H1 (cell line): ENCODE measurements around the gene APOBEC3H. TPM values are rescaled to one million over a fixed set of nuclear protein-coding genes. Genes with fewer than 3 reads are reported as not detected.

ENCODE experiments used
- CTCF ChIA-PET: fragments of 300-600 bp; sonication (Branson Sonifier 250); formaldehyde crosslinking; loops from one replicate; lab custom pipeline; 2021; ENCODE audit not compliant: partially characterized antibody; lab: Charles Lee
- POLR2A ChIA-PET: fragments of 300-600 bp; sonication (Branson Sonifier 250); formaldehyde crosslinking; loops from one replicate; lab custom pipeline; 2021; ENCODE audit warnings: inconsistent platforms; ENCODE audit not compliant: partially characterized antibody; lab: Charles Lee
- DNase-seq, 2 experiments: peaks; one replicate each; pipeline versions ENCODE4 v3.0.0 to v3.0.0-alpha.2; 2010 to 2022; ENCODE audit warnings: low spot score in 2 of 2, low read depth in 1 of 2, mixed read lengths in 1 of 2
- FAIRE-seq: peaks from 2 replicates; lab custom pipeline; 2011; peaks lifted over from hg19 to GRCh38; lab: Jason Lieb, UNC
- H2AFZ ChIP-seq: 2 replicates; pipeline ENCODE4 v1.8.1; 2012; ENCODE audit warnings: low read length, inconsistent platforms
- H2AK5ac ChIP-seq: 2 replicates; pipeline ENCODE4 v1.6.1; 2013; ENCODE audit warnings: low read depth, low read length
- H2BK120ac ChIP-seq: replicated peaks from 2 replicates; pipeline ENCODE3; 2013; ENCODE audit warnings: low read depth, low read length, inconsistent platforms
- H2BK12ac ChIP-seq: 2 replicates; pipeline ENCODE4 v1.6.1; 2013; ENCODE audit warnings: low read depth, low read length
- H2BK15ac ChIP-seq: 2 replicates; pipeline ENCODE4 v1.6.1; 2013; ENCODE audit warnings: low read length
- H2BK20ac ChIP-seq: 2 replicates; pipeline ENCODE4 v1.6.1; 2013; ENCODE audit warnings: low read length
- H2BK5ac ChIP-seq: 2 replicates; pipeline ENCODE4 v1.6.1; 2013; ENCODE audit warnings: low read depth, low read length
- H3K14ac ChIP-seq: 2 replicates; pipeline ENCODE4 v1.6.1; 2013; ENCODE audit warnings: inconsistent platforms; ENCODE audit not compliant: insufficient read length
- H3K18ac ChIP-seq: 2 replicates; pipeline ENCODE4 v1.6.1; 2013; ENCODE audit warnings: low read length; ENCODE audit errors: extremely low read depth
- H3K23ac ChIP-seq: 2 replicates; pipeline ENCODE4 v1.6.1; 2013; ENCODE audit warnings: inconsistent platforms; ENCODE audit not compliant: insufficient read length
- H3K23me2 ChIP-seq: 2 replicates; pipeline ENCODE4 v1.6.1; 2013; ENCODE audit warnings: low read depth, low read length
- H3K27ac ChIP-seq: 2 replicates; pipeline ENCODE4 v1.6.1; 2011; ENCODE audit warnings: low read depth, low read length, inconsistent platforms
- H3K27me3 ChIP-seq, 4 experiments: replicated peaks in 1 of 4; 1 replicate in 1 of 4; 2 replicates in 3 of 4; pipeline versions ENCODE4 v1.6.1 to v1.8.1; 2011 to 2013; ENCODE audit warnings: low read length in 3 of 4, mild to moderate bottlenecking in 3 of 4, inconsistent platforms in 2 of 4, mixed read lengths in 2 of 4, moderate library complexity in 1 of 4; ENCODE audit not compliant: control insufficient read depth in 3 of 4, insufficient read depth in 3 of 4; ENCODE audit errors: extremely low read depth in 1 of 4
- H3K36me3 ChIP-seq, 4 experiments: 2 replicates each; pipeline versions ENCODE4 v1.6.1 to v1.8.1; 2011 to 2013; ENCODE audit warnings: mild to moderate bottlenecking in 4 of 4, low read length in 3 of 4, moderate library complexity in 2 of 4, control low read depth in 1 of 4, inconsistent platforms in 1 of 4; ENCODE audit not compliant: insufficient read depth in 4 of 4, control insufficient read depth in 2 of 4
- H3K4ac ChIP-seq: replicated peaks from 2 replicates; pipeline ENCODE3; 2013; ENCODE audit warnings: low read length, low read depth, mixed read lengths, inconsistent platforms; ENCODE audit not compliant: insufficient read length
- H3K4me1 ChIP-seq, 4 experiments: replicated peaks in 1 of 4; 1 replicate in 1 of 4; 2 replicates in 3 of 4; pipeline versions ENCODE4 v1.6.1 to v1.8.1; 2011 to 2013; ENCODE audit warnings: low read length in 3 of 4, inconsistent platforms in 2 of 4, mixed read lengths in 1 of 4; ENCODE audit not compliant: insufficient read depth in 4 of 4, control insufficient read depth in 3 of 4
- H3K4me2 ChIP-seq, 2 experiments: 2 replicates each; pipeline versions ENCODE4 v1.6.1 to v1.8.1; 2011 to 2013; ENCODE audit warnings: low read depth in 2 of 2, low read length in 2 of 2, control low read depth in 1 of 2, inconsistent platforms in 1 of 2, mild to moderate bottlenecking in 1 of 2; ENCODE audit not compliant: insufficient read depth in 1 of 2
- H3K4me3 ChIP-seq, 4 experiments: fragments of 200-600, 300-600 bp in 1 of 4; sonication (generic), shearing (Covaris generic), sonication (Bioruptor Twin) in 1 of 4; 2 replicates each; pipeline versions ENCODE4 v1.5.1 to v1.8.1; 2011 to 2016; ENCODE audit warnings: low read length in 4 of 4, low read depth in 3 of 4, control low read depth in 2 of 4, inconsistent platforms in 2 of 4, mild to moderate bottlenecking in 2 of 4, mixed read lengths in 1 of 4, moderate library complexity in 1 of 4; ENCODE audit not compliant: insufficient read depth in 2 of 4; ENCODE audit errors: extremely low read depth in 1 of 4
- H3K56ac ChIP-seq: replicated peaks from 2 replicates; pipeline ENCODE3; 2013; ENCODE audit warnings: low read depth, mild to moderate bottlenecking, mixed read lengths, low read length, inconsistent platforms; ENCODE audit not compliant: insufficient read length
- H3K79me1 ChIP-seq: 2 replicates; pipeline ENCODE4 v1.6.1; 2013; ENCODE audit warnings: low read depth, low read length, control low read depth
- H3K79me2 ChIP-seq, 2 experiments: 2 replicates each; pipeline versions ENCODE4 v1.6.1 to v1.8.1; 2012 to 2013; ENCODE audit warnings: low read length in 2 of 2, mild to moderate bottlenecking in 2 of 2, inconsistent platforms in 1 of 2; ENCODE audit not compliant: insufficient read depth in 2 of 2, control insufficient read depth in 1 of 2
- H3K9ac ChIP-seq, 4 experiments: replicated peaks in 1 of 4; 1 replicate in 1 of 4; 2 replicates in 3 of 4; pipeline versions ENCODE4 v1.6.1 to v1.8.1; 2011 to 2013; ENCODE audit warnings: low read depth in 3 of 4, low read length in 3 of 4, control low read depth in 2 of 4, mild to moderate bottlenecking in 2 of 4, moderate library complexity in 2 of 4, inconsistent platforms in 1 of 4; ENCODE audit errors: extremely low read depth in 1 of 4
- H3K9me3 ChIP-seq, 2 experiments: 2 replicates each; pipeline versions ENCODE4 v1.6.1 to v1.8.1; 2012 to 2013; ENCODE audit warnings: mild to moderate bottlenecking in 2 of 2, moderate library complexity in 2 of 2, control low read depth in 1 of 2, inconsistent platforms in 1 of 2, low read depth in 1 of 2, low read length in 1 of 2, mixed read lengths in 1 of 2; ENCODE audit not compliant: insufficient read depth in 2 of 2
- H4K20me1 ChIP-seq, 2 experiments: replicated peaks in 1 of 2; 2 replicates each; pipeline versions ENCODE3 to v1.8.1; 2011 to 2013; ENCODE audit warnings: inconsistent platforms in 2 of 2, low read length in 2 of 2, mild to moderate bottlenecking in 1 of 2; ENCODE audit not compliant: insufficient read depth in 2 of 2, control insufficient read depth in 1 of 2
- H4K5ac ChIP-seq: 2 replicates; pipeline ENCODE4 v1.6.1; 2013; ENCODE audit warnings: low read length, low read depth, mixed read lengths, inconsistent platforms; ENCODE audit not compliant: insufficient read length
- H4K8ac ChIP-seq: 2 replicates; pipeline ENCODE4 v1.8.0; 2013; ENCODE audit warnings: mild to moderate bottlenecking, moderate library complexity, low read length, inconsistent platforms; ENCODE audit not compliant: insufficient read depth; ENCODE audit errors: extremely low read depth
- H4K91ac ChIP-seq: replicated peaks from 2 replicates; pipeline ENCODE3; 2013; ENCODE audit warnings: low read length, mixed read lengths, inconsistent platforms; ENCODE audit not compliant: insufficient read length
- BACH1 ChIP-seq: IDR thresholded peaks from 2 replicates; pipeline ENCODE4 v1.6.1; 2012; ENCODE audit warnings: low read length, improper control_type of control experiment
- EP300 ChIP-seq, 2 experiments: IDR thresholded peaks; 1 replicate in 1 of 2; 2 replicates in 1 of 2; pipeline ENCODE4 v1.6.1; 2011 to 2012; ENCODE audit warnings: low read depth in 2 of 2, low read length in 2 of 2, mild to moderate bottlenecking in 2 of 2, borderline replicate concordance in 1 of 2, inconsistent platforms in 1 of 2, moderate library complexity in 1 of 2
- FOSL1 ChIP-seq: IDR thresholded peaks from 2 replicates; pipeline ENCODE4 v1.6.1; 2011; ENCODE audit warnings: mild to moderate bottlenecking, low read depth, low read length, moderate library complexity; ENCODE audit not compliant: insufficient read depth
- HDAC2 ChIP-seq, 2 experiments: fragments of 300-600 bp in 1 of 2; sonication (generic) in 1 of 2; IDR thresholded peaks; 2 replicates each; pipeline ENCODE4 v1.6.1; 2011 to 2012; ENCODE audit warnings: low read depth in 2 of 2, low read length in 2 of 2, mild to moderate bottlenecking in 2 of 2, moderate library complexity in 2 of 2, borderline replicate concordance in 1 of 2, inconsistent platforms in 1 of 2
- MAFK ChIP-seq: IDR thresholded peaks from 2 replicates; pipeline ENCODE4 v1.6.1; 2012; ENCODE audit warnings: low read depth, mild to moderate bottlenecking, improper control_type of control experiment, low read length
- MAX ChIP-seq: IDR thresholded peaks from 2 replicates; pipeline ENCODE4 v1.6.1; 2012; ENCODE audit warnings: inconsistent platforms
- POU5F1 ChIP-seq: IDR thresholded peaks from 2 replicates; pipeline ENCODE4 v1.6.1; 2011; ENCODE audit warnings: low read depth, mild to moderate bottlenecking, low read length, moderate library complexity
- RBBP5 ChIP-seq: IDR thresholded peaks from 2 replicates; pipeline ENCODE4 v1.7.1; 2012; ENCODE audit warnings: low read depth, mild to moderate bottlenecking, inconsistent platforms, low read length, moderate library complexity, borderline replicate concordance
- SAP30 ChIP-seq: fragments of 300-600 bp; sonication (generic); IDR thresholded peaks from 2 replicates; pipeline ENCODE4 v1.7.1; 2012; ENCODE audit warnings: low read length, moderate library complexity, mild to moderate bottlenecking, inconsistent platforms; ENCODE audit not compliant: insufficient read depth, insufficient replicate concordance
- SIN3A ChIP-seq, 2 experiments: IDR thresholded peaks in 1 of 2; conservative IDR thresholded peaks in 1 of 2; 2 replicates each; pipeline ENCODE4 v1.6.1; 2011 to 2012; ENCODE audit warnings: low read length in 2 of 2, improper control_type of control experiment in 1 of 2, low read depth in 1 of 2, mild to moderate bottlenecking in 1 of 2
- SP4 ChIP-seq: IDR thresholded peaks from 2 replicates; pipeline ENCODE4 v1.6.1; 2012; ENCODE audit warnings: low read length, inconsistent platforms
- SRF ChIP-seq: IDR thresholded peaks from 2 replicates; pipeline ENCODE4 v1.6.1; 2011; ENCODE audit warnings: mild to moderate bottlenecking, low read depth, low read length, moderate library complexity
- SUZ12 ChIP-seq: fragments of 200-600 bp; sonication (generic); IDR thresholded peaks from 2 replicates; pipeline ENCODE4 v1.6.1; 2012; ENCODE audit warnings: mild to moderate bottlenecking, inconsistent platforms, low read length, moderate library complexity, mixed read lengths
- ZNF274 ChIP-seq: IDR thresholded peaks from 2 replicates; pipeline ENCODE4 v1.7.0; 2012; ENCODE audit warnings: low read length, borderline replicate concordance; ENCODE audit errors: extremely low read depth
- WGBS, 2 experiments: shearing (Covaris generic) in 1 of 2; methylation state at CpG; one replicate each; pipeline versions ENCODE4 v1.1.6 to v1.1.7; 2013 to 2015; ENCODE audit warnings: low lambda C conversion rate in 2 of 2, mixed read lengths in 2 of 2, inconsistent platforms in 1 of 2, low coverage in 1 of 2, missing lambda C conversion rate in 1 of 2; ENCODE audit not compliant: insufficient replicate concordance in 2 of 2, insufficient coverage in 1 of 2, insufficient read length in 1 of 2; ENCODE audit errors: extremely low coverage in 1 of 2, missing lambda C conversion rate in 1 of 2; 5-methylcytosine and 5-hydroxymethylcytosine counted together
- polyA plus RNA-seq, 7 experiments: library from polyadenylated mRNA; depleted of rRNA in 3 of 7; stranded (reverse) in 5 of 7; unstranded in 2 of 7; fragments of >200 nt in 5 of 7; fragments of 200-250 nt in 2 of 7; gene quantifications; 1 replicate in 5 of 7; 2 replicates in 1 of 7; 4 replicates in 1 of 7; pipeline versions ENCODE4 v1.2.1 to v1.2.3, GENCODE V29; 2011 to 2013; ENCODE audit warnings: missing spikeins in 2 of 7, mixed read lengths in 2 of 7
- total RNA-seq: library from RNA; stranded (reverse); fragmentation: NEBNext Ultra II Directional; extraction: Animal tissue kit (Norgen Biotek cat#: 25700); gene quantifications from 2 replicates; pipeline ENCODE4 v1.2.1, GENCODE V29; 2021

Gene APOBEC3H
- total and polyA plus RNA-seq, 2 of the 8 experiments (the other 6 are each of a cell fraction or from before 2014, with no cell fraction given): 0.47 to 0.56 TPM

GRCh38 chr22:39073981-39074380 lies 23.1 kb upstream of the APOBEC3H start:
- Histone ChIP-seq H4K20me1 (no peaks in the 10 kb centered on the region), H3K14ac (no peak overlapping the region), H4K91ac (no peak overlapping the region), H3K9ac (no peak overlapping the region), H3K79me1 (no peaks in the 10 kb centered on the region), H3K36me3 (no peaks in the 10 kb centered on the region), H2BK15ac (no peak overlapping the region), H3K4me2 (no peak overlapping the region), H4K5ac (no peak overlapping the region), H3K4me1 (peaks cover 0 to 7% (median 2%) of the 10 kb centered on the region in 4 experiments; a peak in 2 of 7 replicates), H3K23me2 (no peaks in the 10 kb centered on the region), H3K27ac (no peak overlapping the region), H2BK120ac (no peak overlapping the region), H3K9me3 (no peaks in the 10 kb centered on the region), H3K27me3 (no peaks in the 10 kb centered on the region), H3K18ac (no peak overlapping the region), H3K23ac (no peak overlapping the region), H2BK5ac (no peak overlapping the region), H4K8ac (no peak overlapping the region), H2AFZ (no peak overlapping the region), H2BK20ac (no peak overlapping the region), H3K4ac (no peak overlapping the region), H3K79me2 (no peaks in the 10 kb centered on the region), H3K56ac (no peak overlapping the region), H2BK12ac (no peak overlapping the region), H2AK5ac (no peak overlapping the region), H3K4me3 (no peak overlapping the region)
- POLR2A ChIA-PET: no interaction called here
- DNase-seq (no peak), FAIRE-seq (no peak)
- CTCF ChIA-PET: no interaction called here
- 39% methylated on average over 2 of the region's 2 CpGs; no CpG with 5 or more reads in 1 of the 2 experiments for WGBS, 2 experiments
- TF ChIP-seq SP4 (no peak), SIN3A (conservative IDR thresholded peaks at IDR 0.05 in 1 of 2, IDR thresholded peaks at IDR 0.05 in 1 of 2; ENCODE audit: low read depth in 1 of 2, low read length in 2 of 2) (no peak), BACH1 (no peak), RBBP5 (no peak), EP300 (IDR thresholded peaks at IDR 0.05; ENCODE audit: borderline replicate concordance in 1 of 2, low read depth in 2 of 2, low read length in 2 of 2) (no peak), HDAC2 (IDR thresholded peaks at IDR 0.05; ENCODE audit: borderline replicate concordance in 1 of 2, low read depth in 2 of 2, low read length in 2 of 2) (no peak), SRF (no peak), MAFK (no peak), MAX (no peak), FOSL1 (no peak), SUZ12 (no peak), ZNF274 (no peak), SAP30 (no peak), POU5F1 (no peak)
